A549 (cell line): ENCODE data around the gene SLC1A2. TPM values are rescaled to one million over a fixed set of nuclear protein-coding genes. Genes with fewer than 3 reads are reported as not detected.

Experiments
- ATAC-seq, 2 experiments: fragments of 200-7000 bp in 1 of 2; fragments of >200 bp in 1 of 2; cut with Nextera tagmentation in 1 of 2; cut with Tn5 transposase in 1 of 2; 3 replicates each; pipeline versions ENCODE4 v1.8.0 to v1.9.1; 2018 to 2020; ENCODE audit warnings: mild to moderate bottlenecking in 1 of 2, moderate library complexity in 1 of 2
- CTCF ChIA-PET: fragments of 300-600 bp; sonication (Branson Sonifier 250); formaldehyde crosslinking; extraction: SDS; loops from one replicate; lab custom pipeline; 2021; ENCODE audit warnings: antibody characterized with exemption, inconsistent platforms; lab: Yijun Ruan, JAX
- POLR2A ChIA-PET: fragments of 350-600 bp; formaldehyde crosslinking; extraction: SDS; loops from one replicate; lab custom pipeline; 2021; ENCODE audit warnings: antibody characterized with exemption, inconsistent platforms; lab: Yijun Ruan, JAX
- DNase-seq, 2 experiments: peaks; one replicate each; pipeline versions ENCODE4 v3.0.0 to v3.0.0-alpha.2; 2011 to 2016; ENCODE audit warnings: low read depth in 1 of 2, low spot score in 1 of 2
- FAIRE-seq: peaks from 2 replicates; lab custom pipeline; 2011; peaks lifted over from hg19 to GRCh38; lab: Jason Lieb, UNC
- H3K27ac ChIP-seq, 2 experiments: fragments of >200 bp; sonication (Bioruptor Twin); formaldehyde crosslinking; 3 replicates each; pipeline ENCODE4 v1.5.1; 2016 to 2017
- H3K4me1 ChIP-seq: fragments of >200 bp; sonication (Bioruptor Twin); formaldehyde crosslinking; 3 replicates; pipeline ENCODE4 v1.6.1; 2016
- H3K4me2 ChIP-seq: fragments of >200 bp; sonication (Bioruptor Twin); formaldehyde crosslinking; 3 replicates; pipeline ENCODE4 v1.6.1; 2016
- H3K4me3 ChIP-seq: fragments of >200 bp; sonication (Bioruptor Twin); formaldehyde crosslinking; 3 replicates; pipeline ENCODE4 v1.5.1; 2016
- H3K9me3 ChIP-seq: fragments of >200 bp; sonication (Bioruptor Twin); formaldehyde crosslinking; 3 replicates; pipeline ENCODE4 v1.6.1; 2016
- BHLHE40 ChIP-seq: IDR thresholded peaks from 2 replicates; pipeline ENCODE4 v1.6.1; 2012; ENCODE audit warnings: low read depth, low read length, inconsistent platforms
- CBX2 ChIP-seq: fragments of 200-600 bp; sonication (generic); IDR thresholded peaks from 2 replicates; pipeline ENCODE4 v1.6.1; 2016; ENCODE audit warnings: low read depth, mild to moderate bottlenecking, borderline replicate concordance
- CHD4 ChIP-seq: fragments of 200-600 bp; sonication (generic); IDR thresholded peaks from 2 replicates; pipeline ENCODE4 v1.6.1; 2016; ENCODE audit warnings: antibody characterized with exemption, mild to moderate bottlenecking, borderline replicate concordance
- FOSL2 ChIP-seq, 2 experiments: fragments of 450-650 bp in 1 of 2; fragments of >200 bp in 1 of 2; sonication (Bioruptor Twin) in 1 of 2; formaldehyde crosslinking; IDR thresholded peaks; 2 replicates each; pipeline versions ENCODE4 v1.5.0 to v1.6.1; 2016 to 2020; ENCODE audit warnings: mild to moderate bottlenecking in 1 of 2, moderate library complexity in 1 of 2
- HEYL ChIP-seq: fragments of 250-450 bp; sonication (Bioruptor Pico); IDR thresholded peaks from 2 replicates; pipeline ENCODE4 v1.8.0; 2021; ENCODE audit warnings: mild to moderate bottlenecking, moderate library complexity
- HOXA7 ChIP-seq: fragments of 250-450 bp; sonication (Bioruptor Pico); IDR thresholded peaks from 2 replicates; pipeline ENCODE4 v1.5.0; 2020; ENCODE audit warnings: mild to moderate bottlenecking, moderate library complexity
- HOXB13 ChIP-seq: fragments of 250-450 bp; sonication (Bioruptor Pico); IDR thresholded peaks from 2 replicates; pipeline ENCODE4 v1.5.0; 2020; ENCODE audit warnings: low read depth, mild to moderate bottlenecking, moderate library complexity
- JUN ChIP-seq, 2 experiments: fragments of >200 bp; sonication (Bioruptor Twin); formaldehyde crosslinking; IDR thresholded peaks; 2 replicates in 1 of 2; 3 replicates in 1 of 2; pipeline ENCODE4 v1.6.1; 2016 to 2017
- JUNB ChIP-seq: fragments of >200 bp; sonication (Bioruptor Twin); formaldehyde crosslinking; IDR thresholded peaks from 2 replicates; pipeline ENCODE4 v1.6.1; 2016
- KDM1A ChIP-seq: fragments of 200-600 bp; sonication (generic); IDR thresholded peaks from 2 replicates; pipeline ENCODE4 v1.6.1; 2016; ENCODE audit warnings: low read depth, mild to moderate bottlenecking
- MAFK ChIP-seq: fragments of 450-650 bp; IDR thresholded peaks from 2 replicates; pipeline ENCODE4 v1.6.1; 2014; ENCODE audit not compliant: partially characterized antibody
- MAZ ChIP-seq: fragments of 150-350 bp; IDR thresholded peaks from 2 replicates; pipeline ENCODE4 v1.6.1; 2014; ENCODE audit warnings: antibody characterized with exemption, low read depth, low read length, borderline replicate concordance
- NPAS2 ChIP-seq: fragments of 250-450 bp; sonication (Bioruptor Pico); IDR thresholded peaks from 2 replicates; pipeline ENCODE4 v1.8.0; 2022; ENCODE audit warnings: mild to moderate bottlenecking, moderate library complexity, borderline replicate concordance
- NR3C1 ChIP-seq: fragments of >200 bp; sonication (Bioruptor Twin); formaldehyde crosslinking; IDR thresholded peaks from 3 replicates; pipeline ENCODE4 v1.6.1; 2017
- PHF8 ChIP-seq: fragments of 200-600 bp; sonication (generic); IDR thresholded peaks from 2 replicates; pipeline ENCODE4 v1.6.1; 2016; ENCODE audit warnings: low read depth, mild to moderate bottlenecking, antibody characterized with exemption, moderate library complexity, borderline replicate concordance
- RAD21 ChIP-seq, 2 experiments: fragments of >200 bp in 1 of 2; sonication (Bioruptor Twin) in 1 of 2; formaldehyde crosslinking in 1 of 2; IDR thresholded peaks in 1 of 2; conservative IDR thresholded peaks in 1 of 2; 2 replicates in 1 of 2; 3 replicates in 1 of 2; pipeline ENCODE4 v1.6.1; 2012 to 2018; ENCODE audit warnings: inconsistent platforms in 1 of 2
- SMC3 ChIP-seq: fragments of >200 bp; sonication (Bioruptor Twin); formaldehyde crosslinking; IDR thresholded peaks from 3 replicates; pipeline ENCODE4 v1.6.1; 2018; ENCODE audit warnings: inconsistent platforms
- ZFP36 ChIP-seq: fragments of 450-650 bp; IDR thresholded peaks from 2 replicates; pipeline ENCODE4 v1.6.1; 2014; ENCODE audit warnings: borderline replicate concordance; ENCODE audit not compliant: partially characterized antibody
- ZNF302 ChIP-seq: fragments of 250-450 bp; sonication (Bioruptor Pico); IDR thresholded peaks from 2 replicates; pipeline ENCODE4 v1.9.0; 2021; ENCODE audit warnings: inconsistent platforms, mild to moderate bottlenecking, moderate library complexity
- WGBS: methylation state at CpG from one replicate; pipeline ENCODE4 v1.1.6; 2017; ENCODE audit errors: missing lambda C conversion rate; 5-methylcytosine and 5-hydroxymethylcytosine counted together
- polyA plus RNA-seq, 4 experiments: library from polyadenylated mRNA; depleted of rRNA in 3 of 4; stranded (reverse); fragments of >200 nt; fragmentation: RNase III in 1 of 4; extraction: RNeasy Plus Mini Kit Qiagen cat#74134 plus additional on column Dnase treatment in 1 of 4; gene quantifications; 2 replicates in 3 of 4; 3 replicates in 1 of 4; pipeline ENCODE4 v1.2.3, GENCODE V29; 2011 to 2017
- TF ChIP-seq, protein P1 (sequence below): fragments of 250-450 bp; sonication (Bioruptor Pico); IDR thresholded peaks from 2 replicates; pipeline ENCODE4 v1.5.0; 2020; ENCODE audit warnings: low read depth, mild to moderate bottlenecking, moderate library complexity
- TF ChIP-seq, protein P2 (sequence below): fragments of >200 bp; sonication (Bioruptor Twin); formaldehyde crosslinking; IDR thresholded peaks from 3 replicates; pipeline ENCODE4 v1.5.1; 2016
- TF ChIP-seq, protein P3 (sequence below): fragments of >200 bp; sonication (Bioruptor Twin); formaldehyde crosslinking; IDR thresholded peaks from 2 replicates; pipeline ENCODE4 v1.6.1; 2016
- TF ChIP-seq, protein P4 (sequence below): fragments of 200-600 bp; sonication (generic); IDR thresholded peaks from 2 replicates; pipeline ENCODE4 v1.6.1; 2016; ENCODE audit warnings: antibody characterized with exemption, mild to moderate bottlenecking, moderate library complexity
- TF ChIP-seq, protein P5 (sequence below): fragments of 450-650 bp; IDR thresholded peaks from 2 replicates; pipeline ENCODE4 v1.6.1; 2014; ENCODE audit warnings: antibody characterized with exemption
- TF ChIP-seq, protein P6 (sequence below): IDR thresholded peaks from 2 replicates; pipeline ENCODE4 v1.6.1; 2012

Gene SLC1A2
- polyA plus RNA-seq, 2 of the 4 experiments (the other 2 are of a cell fraction): 0.01 to 0.14 TPM

DNA sequence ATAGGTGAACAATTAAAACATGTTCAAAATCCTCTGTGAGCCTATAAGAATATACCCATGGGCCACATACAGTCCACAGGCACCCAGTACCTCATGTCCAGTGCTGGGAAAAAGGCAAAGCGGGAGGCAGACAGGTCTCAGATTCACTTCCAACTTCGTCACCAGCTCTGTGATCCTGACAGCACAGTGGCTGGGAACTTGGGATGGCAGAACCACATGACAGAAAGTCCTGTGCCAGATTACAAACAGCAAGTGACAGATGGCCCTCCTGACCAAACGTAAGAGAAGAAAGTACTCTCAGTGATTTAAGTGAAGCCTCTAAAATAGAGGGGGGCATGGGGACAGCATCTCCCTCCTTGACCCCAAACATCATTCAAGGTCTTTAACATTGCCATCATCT lies 5.8 kb downstream of the SLC1A2 start:
- no peak overlapping the region for H3K4me2 ChIP-seq
- H3K9me3 ChIP-seq: no peaks in the 10 kb centered on the region
- no peak overlapping the region for H3K27ac ChIP-seq
- WGBS: 44% methylated on average over 3 of the region's 3 CpGs
- FAIRE-seq: no peak
- 0 out of 3 replicates have a peak, but pooled peaks cover 5% of the 10 kb centered on the region for H3K4me1 ChIP-seq
- no peak overlapping the region for H3K4me3 ChIP-seq
- ATAC-seq: no peak
- TF ChIP-seq, protein P1, sequence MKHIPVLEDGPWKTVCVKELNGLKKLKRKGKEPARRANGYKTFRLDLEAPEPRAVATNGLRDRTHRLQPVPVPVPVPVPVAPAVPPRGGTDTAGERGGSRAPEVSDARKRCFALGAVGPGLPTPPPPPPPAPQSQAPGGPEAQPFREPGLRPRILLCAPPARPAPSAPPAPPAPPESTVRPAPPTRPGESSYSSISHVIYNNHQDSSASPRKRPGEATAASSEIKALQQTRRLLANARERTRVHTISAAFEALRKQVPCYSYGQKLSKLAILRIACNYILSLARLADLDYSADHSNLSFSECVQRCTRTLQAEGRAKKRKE (CRISPR knock-in tag): no peak
- TF ChIP-seq, protein P2, sequence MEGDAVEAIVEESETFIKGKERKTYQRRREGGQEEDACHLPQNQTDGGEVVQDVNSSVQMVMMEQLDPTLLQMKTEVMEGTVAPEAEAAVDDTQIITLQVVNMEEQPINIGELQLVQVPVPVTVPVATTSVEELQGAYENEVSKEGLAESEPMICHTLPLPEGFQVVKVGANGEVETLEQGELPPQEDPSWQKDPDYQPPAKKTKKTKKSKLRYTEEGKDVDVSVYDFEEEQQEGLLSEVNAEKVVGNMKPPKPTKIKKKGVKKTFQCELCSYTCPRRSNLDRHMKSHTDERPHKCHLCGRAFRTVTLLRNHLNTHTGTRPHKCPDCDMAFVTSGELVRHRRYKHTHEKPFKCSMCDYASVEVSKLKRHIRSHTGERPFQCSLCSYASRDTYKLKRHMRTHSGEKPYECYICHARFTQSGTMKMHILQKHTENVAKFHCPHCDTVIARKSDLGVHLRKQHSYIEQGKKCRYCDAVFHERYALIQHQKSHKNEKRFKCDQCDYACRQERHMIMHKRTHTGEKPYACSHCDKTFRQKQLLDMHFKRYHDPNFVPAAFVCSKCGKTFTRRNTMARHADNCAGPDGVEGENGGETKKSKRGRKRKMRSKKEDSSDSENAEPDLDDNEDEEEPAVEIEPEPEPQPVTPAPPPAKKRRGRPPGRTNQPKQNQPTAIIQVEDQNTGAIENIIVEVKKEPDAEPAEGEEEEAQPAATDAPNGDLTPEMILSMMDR: no peak
- TF ChIP-seq, protein P3, sequence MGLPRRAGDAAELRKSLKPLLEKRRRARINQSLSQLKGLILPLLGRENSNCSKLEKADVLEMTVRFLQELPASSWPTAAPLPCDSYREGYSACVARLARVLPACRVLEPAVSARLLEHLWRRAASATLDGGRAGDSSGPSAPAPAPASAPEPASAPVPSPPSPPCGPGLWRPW: no peak
- TF ChIP-seq KDM1A: no peak
- TF ChIP-seq FOSL2 (IDR thresholded peaks at IDR 0.05): no peak
- TF ChIP-seq FOSL2 (CRISPR knock-in tag; IDR thresholded peaks at IDR 0.05): no peak
- TF ChIP-seq, protein P4, sequence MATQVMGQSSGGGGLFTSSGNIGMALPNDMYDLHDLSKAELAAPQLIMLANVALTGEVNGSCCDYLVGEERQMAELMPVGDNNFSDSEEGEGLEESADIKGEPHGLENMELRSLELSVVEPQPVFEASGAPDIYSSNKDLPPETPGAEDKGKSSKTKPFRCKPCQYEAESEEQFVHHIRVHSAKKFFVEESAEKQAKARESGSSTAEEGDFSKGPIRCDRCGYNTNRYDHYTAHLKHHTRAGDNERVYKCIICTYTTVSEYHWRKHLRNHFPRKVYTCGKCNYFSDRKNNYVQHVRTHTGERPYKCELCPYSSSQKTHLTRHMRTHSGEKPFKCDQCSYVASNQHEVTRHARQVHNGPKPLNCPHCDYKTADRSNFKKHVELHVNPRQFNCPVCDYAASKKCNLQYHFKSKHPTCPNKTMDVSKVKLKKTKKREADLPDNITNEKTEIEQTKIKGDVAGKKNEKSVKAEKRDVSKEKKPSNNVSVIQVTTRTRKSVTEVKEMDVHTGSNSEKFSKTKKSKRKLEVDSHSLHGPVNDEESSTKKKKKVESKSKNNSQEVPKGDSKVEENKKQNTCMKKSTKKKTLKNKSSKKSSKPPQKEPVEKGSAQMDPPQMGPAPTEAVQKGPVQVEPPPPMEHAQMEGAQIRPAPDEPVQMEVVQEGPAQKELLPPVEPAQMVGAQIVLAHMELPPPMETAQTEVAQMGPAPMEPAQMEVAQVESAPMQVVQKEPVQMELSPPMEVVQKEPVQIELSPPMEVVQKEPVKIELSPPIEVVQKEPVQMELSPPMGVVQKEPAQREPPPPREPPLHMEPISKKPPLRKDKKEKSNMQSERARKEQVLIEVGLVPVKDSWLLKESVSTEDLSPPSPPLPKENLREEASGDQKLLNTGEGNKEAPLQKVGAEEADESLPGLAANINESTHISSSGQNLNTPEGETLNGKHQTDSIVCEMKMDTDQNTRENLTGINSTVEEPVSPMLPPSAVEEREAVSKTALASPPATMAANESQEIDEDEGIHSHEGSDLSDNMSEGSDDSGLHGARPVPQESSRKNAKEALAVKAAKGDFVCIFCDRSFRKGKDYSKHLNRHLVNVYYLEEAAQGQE: no peak
- TF ChIP-seq HOXA7 (CRISPR knock-in tag): no peak
- TF ChIP-seq SMC3: no peak
- no peak for TF ChIP-seq BHLHE40
- TF ChIP-seq, protein P5, sequence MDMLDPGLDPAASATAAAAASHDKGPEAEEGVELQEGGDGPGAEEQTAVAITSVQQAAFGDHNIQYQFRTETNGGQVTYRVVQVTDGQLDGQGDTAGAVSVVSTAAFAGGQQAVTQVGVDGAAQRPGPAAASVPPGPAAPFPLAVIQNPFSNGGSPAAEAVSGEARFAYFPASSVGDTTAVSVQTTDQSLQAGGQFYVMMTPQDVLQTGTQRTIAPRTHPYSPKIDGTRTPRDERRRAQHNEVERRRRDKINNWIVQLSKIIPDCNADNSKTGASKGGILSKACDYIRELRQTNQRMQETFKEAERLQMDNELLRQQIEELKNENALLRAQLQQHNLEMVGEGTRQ: no peak
- no peak for TF ChIP-seq MAFK
- TF ChIP-seq NR3C1: no peak
- no peak for TF ChIP-seq HOXB13 (CRISPR knock-in tag)
- TF ChIP-seq MAZ: no peak
- no peak for TF ChIP-seq CHD4
- no peak for TF ChIP-seq CBX2
- TF ChIP-seq HEYL (CRISPR knock-in tag): no peak
- TF ChIP-seq ZFP36: no peak
- no peak for TF ChIP-seq PHF8
- DNase-seq: no peak
- CTCF ChIA-PET: interaction anchor here (1.4 to 2.7 kb wide), 6 partner anchors 9 to 488 kb away, joined by 6 to 28 read pairs (median 13); no protein-coding TSS in a partner anchor
- POLR2A ChIA-PET: no interaction called here

DNA sequence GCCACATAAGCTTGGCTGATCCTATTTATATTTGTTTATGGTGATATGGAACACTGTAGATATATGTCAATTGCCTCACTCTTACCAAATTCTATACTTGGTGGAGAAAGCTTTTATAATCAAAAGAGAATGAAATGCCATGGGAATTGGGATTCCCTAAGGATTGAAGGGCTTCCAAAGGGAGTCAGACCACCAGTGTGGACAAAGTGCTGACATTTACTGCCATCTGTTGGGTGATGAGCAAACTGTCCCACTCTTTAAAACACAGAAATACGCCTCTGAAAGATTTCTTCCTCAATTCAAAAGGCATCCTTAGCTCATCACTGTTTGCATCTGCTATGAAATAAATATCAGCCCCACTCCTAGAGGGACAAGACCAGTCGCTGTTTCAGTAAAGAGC lies 7.1 kb downstream of the SLC1A2 start:
- DNase-seq: peak; percentile 25 to 43
- Histone ChIP-seq H3K27ac (no peak overlapping the region), H3K4me1 (no peaks in the 10 kb centered on the region), H3K4me2 (no peak overlapping the region), H3K4me3 (no peak overlapping the region), H3K9me3 (no peaks in the 10 kb centered on the region)
- TF ChIP-seq, protein P6, sequence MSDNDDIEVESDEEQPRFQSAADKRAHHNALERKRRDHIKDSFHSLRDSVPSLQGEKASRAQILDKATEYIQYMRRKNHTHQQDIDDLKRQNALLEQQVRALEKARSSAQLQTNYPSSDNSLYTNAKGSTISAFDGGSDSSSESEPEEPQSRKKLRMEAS: no peak
- TF ChIP-seq ZNF302 (CRISPR knock-in tag): no peak
- peak; percentile 72 to 74 for TF ChIP-seq RAD21 (conservative IDR thresholded peaks at IDR 0.05 in 1 of 2, IDR thresholded peaks at IDR 0.05 in 1 of 2)
- TF ChIP-seq JUNB: no peak
- TF ChIP-seq JUN (IDR thresholded peaks at IDR 0.05): no peak
- no peak for TF ChIP-seq HOXB13 (CRISPR knock-in tag)
- TF ChIP-seq CHD4: no peak
- no peak for TF ChIP-seq NPAS2 (CRISPR knock-in tag)
- peak; percentile 49; the same call in 2 of the 3 replicates for TF ChIP-seq SMC3
- TF ChIP-seq, protein P2: peak; percentile 72
- TF ChIP-seq, all 56 proteins: peak for 3
- ATAC-seq: peak; percentile 65 to 82; a peak in 5 of 6 replicates
- FAIRE-seq: no peak
- WGBS: 30% methylated on average over 2 of the region's 2 CpGs
- ChIA-PET POLR2A (no interaction called here), CTCF (interaction anchor here (0.6 to 2.7 kb wide), 36 partner anchors 8 to 1103 kb away, joined by 3 to 28 read pairs (median 4); partner anchors contain the start of gene SLC1A2)
